Measurements from ENCODE around the gene TRIM62.

DNA sequence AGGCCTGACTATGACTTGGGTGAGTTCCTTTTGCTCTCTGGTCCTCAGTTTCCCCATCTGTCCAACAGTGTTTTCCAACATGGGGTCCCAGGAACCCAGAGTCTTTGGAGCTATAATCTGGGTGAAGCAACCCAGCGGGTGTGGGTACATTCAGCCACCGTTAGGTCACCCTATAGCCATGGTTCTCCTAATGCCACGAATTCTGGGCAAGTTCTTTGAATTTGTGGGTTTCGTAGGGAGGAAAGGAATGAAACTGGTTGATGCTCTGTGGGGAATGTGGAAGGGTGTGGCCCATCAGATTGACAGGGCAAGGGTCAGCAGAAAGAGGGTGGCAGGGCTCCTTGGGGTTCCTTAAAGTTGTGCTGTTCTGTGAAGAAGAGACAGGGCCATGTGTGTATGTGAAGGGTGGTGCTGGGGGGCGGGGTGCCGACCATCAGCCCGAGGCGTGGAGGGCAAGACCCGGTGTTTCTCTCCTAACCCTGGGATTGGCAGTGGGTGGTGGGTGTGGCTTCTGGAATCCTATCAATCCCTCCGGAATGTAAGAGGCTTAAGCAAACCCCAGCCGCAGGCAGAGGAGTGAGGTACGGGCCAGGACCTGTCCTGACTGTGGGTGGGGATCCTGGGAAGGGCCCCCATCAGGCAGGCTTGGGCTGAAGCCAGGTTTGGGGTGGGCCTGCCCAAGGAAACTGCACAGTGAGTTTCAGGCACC lies 39.0 kb upstream of the TRIM62 start:
- TF ChIP-seq POLR2A (IDR thresholded peaks at IDR 0.05) = no peak
- TF ChIP-seq, protein P1, sequence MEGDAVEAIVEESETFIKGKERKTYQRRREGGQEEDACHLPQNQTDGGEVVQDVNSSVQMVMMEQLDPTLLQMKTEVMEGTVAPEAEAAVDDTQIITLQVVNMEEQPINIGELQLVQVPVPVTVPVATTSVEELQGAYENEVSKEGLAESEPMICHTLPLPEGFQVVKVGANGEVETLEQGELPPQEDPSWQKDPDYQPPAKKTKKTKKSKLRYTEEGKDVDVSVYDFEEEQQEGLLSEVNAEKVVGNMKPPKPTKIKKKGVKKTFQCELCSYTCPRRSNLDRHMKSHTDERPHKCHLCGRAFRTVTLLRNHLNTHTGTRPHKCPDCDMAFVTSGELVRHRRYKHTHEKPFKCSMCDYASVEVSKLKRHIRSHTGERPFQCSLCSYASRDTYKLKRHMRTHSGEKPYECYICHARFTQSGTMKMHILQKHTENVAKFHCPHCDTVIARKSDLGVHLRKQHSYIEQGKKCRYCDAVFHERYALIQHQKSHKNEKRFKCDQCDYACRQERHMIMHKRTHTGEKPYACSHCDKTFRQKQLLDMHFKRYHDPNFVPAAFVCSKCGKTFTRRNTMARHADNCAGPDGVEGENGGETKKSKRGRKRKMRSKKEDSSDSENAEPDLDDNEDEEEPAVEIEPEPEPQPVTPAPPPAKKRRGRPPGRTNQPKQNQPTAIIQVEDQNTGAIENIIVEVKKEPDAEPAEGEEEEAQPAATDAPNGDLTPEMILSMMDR (IDR thresholded peaks at IDR 0.05) = no peak
